ENCODE measurements around the gene AUTS2.
"Not testable (repeated sequence)": the region's sequence is repeated elsewhere in the genome, so short reads cannot be mapped to it uniquely, and the experiment has no call there.

AUTS2 gene

DNA sequence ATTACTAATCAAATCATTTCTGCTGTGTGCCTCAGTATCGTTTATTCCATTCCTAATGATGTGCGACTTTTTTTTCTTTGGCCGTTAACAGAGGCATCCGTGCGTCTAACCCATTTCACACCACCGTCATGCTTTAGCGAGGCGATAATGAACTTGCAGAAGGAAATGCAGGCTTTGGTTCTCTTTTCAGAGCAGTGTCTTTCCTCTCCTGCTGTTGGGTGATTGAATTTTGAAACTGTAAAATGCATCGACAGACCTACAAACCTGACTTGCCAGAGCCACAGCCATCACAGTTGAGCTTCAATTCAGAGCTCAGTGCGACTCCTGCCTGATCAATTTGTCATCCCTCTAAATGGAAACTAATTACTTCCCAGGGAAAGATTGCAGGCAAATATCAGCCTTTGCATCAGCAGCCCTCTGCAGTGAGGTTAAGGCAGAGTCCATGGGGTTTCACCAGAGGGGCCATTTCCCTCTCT is 1047.6 kb downstream of the AUTS2 start:
- no peak for TF ChIP-seq GABPA (IDR thresholded peaks at IDR 0.05; ENCODE audit: low read depth)
- TF ChIP-seq, protein P1, sequence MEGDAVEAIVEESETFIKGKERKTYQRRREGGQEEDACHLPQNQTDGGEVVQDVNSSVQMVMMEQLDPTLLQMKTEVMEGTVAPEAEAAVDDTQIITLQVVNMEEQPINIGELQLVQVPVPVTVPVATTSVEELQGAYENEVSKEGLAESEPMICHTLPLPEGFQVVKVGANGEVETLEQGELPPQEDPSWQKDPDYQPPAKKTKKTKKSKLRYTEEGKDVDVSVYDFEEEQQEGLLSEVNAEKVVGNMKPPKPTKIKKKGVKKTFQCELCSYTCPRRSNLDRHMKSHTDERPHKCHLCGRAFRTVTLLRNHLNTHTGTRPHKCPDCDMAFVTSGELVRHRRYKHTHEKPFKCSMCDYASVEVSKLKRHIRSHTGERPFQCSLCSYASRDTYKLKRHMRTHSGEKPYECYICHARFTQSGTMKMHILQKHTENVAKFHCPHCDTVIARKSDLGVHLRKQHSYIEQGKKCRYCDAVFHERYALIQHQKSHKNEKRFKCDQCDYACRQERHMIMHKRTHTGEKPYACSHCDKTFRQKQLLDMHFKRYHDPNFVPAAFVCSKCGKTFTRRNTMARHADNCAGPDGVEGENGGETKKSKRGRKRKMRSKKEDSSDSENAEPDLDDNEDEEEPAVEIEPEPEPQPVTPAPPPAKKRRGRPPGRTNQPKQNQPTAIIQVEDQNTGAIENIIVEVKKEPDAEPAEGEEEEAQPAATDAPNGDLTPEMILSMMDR (IDR thresholded peaks at IDR 0.05; ENCODE audit: insufficient read depth, low read length), result no peak
- TF ChIP-seq SPI1 (IDR thresholded peaks at IDR 0.05; ENCODE audit: borderline replicate concordance, low read depth), result no peak
- no peak for TF ChIP-seq POLR2AphosphoS5 (IDR thresholded peaks at IDR 0.05; ENCODE audit: low read depth)
- TF ChIP-seq, protein P2, sequence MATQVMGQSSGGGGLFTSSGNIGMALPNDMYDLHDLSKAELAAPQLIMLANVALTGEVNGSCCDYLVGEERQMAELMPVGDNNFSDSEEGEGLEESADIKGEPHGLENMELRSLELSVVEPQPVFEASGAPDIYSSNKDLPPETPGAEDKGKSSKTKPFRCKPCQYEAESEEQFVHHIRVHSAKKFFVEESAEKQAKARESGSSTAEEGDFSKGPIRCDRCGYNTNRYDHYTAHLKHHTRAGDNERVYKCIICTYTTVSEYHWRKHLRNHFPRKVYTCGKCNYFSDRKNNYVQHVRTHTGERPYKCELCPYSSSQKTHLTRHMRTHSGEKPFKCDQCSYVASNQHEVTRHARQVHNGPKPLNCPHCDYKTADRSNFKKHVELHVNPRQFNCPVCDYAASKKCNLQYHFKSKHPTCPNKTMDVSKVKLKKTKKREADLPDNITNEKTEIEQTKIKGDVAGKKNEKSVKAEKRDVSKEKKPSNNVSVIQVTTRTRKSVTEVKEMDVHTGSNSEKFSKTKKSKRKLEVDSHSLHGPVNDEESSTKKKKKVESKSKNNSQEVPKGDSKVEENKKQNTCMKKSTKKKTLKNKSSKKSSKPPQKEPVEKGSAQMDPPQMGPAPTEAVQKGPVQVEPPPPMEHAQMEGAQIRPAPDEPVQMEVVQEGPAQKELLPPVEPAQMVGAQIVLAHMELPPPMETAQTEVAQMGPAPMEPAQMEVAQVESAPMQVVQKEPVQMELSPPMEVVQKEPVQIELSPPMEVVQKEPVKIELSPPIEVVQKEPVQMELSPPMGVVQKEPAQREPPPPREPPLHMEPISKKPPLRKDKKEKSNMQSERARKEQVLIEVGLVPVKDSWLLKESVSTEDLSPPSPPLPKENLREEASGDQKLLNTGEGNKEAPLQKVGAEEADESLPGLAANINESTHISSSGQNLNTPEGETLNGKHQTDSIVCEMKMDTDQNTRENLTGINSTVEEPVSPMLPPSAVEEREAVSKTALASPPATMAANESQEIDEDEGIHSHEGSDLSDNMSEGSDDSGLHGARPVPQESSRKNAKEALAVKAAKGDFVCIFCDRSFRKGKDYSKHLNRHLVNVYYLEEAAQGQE (IDR thresholded peaks at IDR 0.05; ENCODE audit: insufficient replicate concordance, low read depth), result no peak
- no peak overlapping the region for H3K27ac ChIP-seq (replicated peaks)
- H3K4me3 ChIP-seq (replicated peaks; ENCODE audit: insufficient read depth, low read length), result no peak overlapping the region
- no peak for DNase-seq (ENCODE audit: low read depth in 1 of 2, low spot score in 1 of 2)
- no peaks in the 10 kb centered on the region for H3K27me3 ChIP-seq (ENCODE audit: insufficient read depth, poor library complexity, severe bottlenecking)

DNA sequence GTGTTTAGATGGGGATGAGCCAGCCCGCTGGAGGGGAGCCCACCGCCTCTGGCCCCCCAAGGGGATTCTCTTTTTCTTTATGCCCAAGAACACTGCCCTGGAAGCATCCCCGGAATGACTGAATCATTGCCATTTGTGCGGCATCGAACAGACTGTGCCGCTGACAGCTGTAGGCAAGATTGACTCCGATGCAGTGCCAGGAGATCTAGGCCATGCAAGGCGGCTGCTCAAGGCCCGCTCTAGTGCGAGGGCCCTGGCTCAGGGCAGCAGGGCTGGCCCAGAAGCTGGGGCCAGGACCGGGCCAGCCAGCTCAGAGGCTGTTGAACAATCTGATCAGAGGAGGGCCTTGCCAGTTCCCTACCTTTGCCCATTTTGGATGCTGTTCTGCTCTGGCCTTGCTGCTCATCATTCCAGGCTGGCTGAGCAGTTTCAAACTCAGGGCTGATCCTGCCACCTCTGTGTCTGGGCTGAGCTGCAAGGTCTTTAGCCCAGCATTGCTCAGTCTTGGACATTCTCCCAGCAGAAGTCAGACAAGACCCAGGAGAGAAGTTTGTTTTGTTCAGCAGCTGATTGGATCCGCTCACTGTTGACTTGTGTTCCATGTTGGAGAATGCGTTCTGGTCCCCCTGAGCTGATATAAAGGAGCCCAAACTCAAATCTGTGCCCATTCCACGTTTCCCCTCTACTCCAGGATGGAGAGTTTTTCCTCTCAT is 1048.4 kb downstream of the AUTS2 start:
- Histone ChIP-seq H3K4me3 (replicated peaks; ENCODE audit: insufficient read depth, low read length) (no peak overlapping the region), H3K27me3 (ENCODE audit: insufficient read depth, poor library complexity, severe bottlenecking) (no peaks in the 10 kb centered on the region), H3K27ac (replicated peaks) (no peak overlapping the region)
- TF ChIP-seq GABPA (IDR thresholded peaks at IDR 0.05; ENCODE audit: low read depth) (no peak), POLR2AphosphoS5 (IDR thresholded peaks at IDR 0.05; ENCODE audit: low read depth) (no peak), SPI1 (IDR thresholded peaks at IDR 0.05; ENCODE audit: borderline replicate concordance, low read depth) (no peak)
- TF ChIP-seq, protein P2 (IDR thresholded peaks at IDR 0.05; ENCODE audit: insufficient replicate concordance, low read depth), result no peak
- TF ChIP-seq, protein P1 (IDR thresholded peaks at IDR 0.05; ENCODE audit: insufficient read depth, low read length), result no peak
- DNase-seq (ENCODE audit: low read depth in 1 of 2, low spot score in 1 of 2), result no peak

GRCh38 chr7:70647801-70648498 is 1049.7 kb downstream of the AUTS2 start:
- no peak overlapping the region for H3K27ac ChIP-seq (replicated peaks)
- no peaks in the 10 kb centered on the region for H3K27me3 ChIP-seq (ENCODE audit: insufficient read depth, poor library complexity, severe bottlenecking)
- TF ChIP-seq, protein P2 (IDR thresholded peaks at IDR 0.05; ENCODE audit: insufficient replicate concordance, low read depth), result no peak
- no peak for TF ChIP-seq GABPA (IDR thresholded peaks at IDR 0.05; ENCODE audit: low read depth)
- no peak overlapping the region for H3K4me3 ChIP-seq (replicated peaks; ENCODE audit: insufficient read depth, low read length)
- no peak for DNase-seq (ENCODE audit: low read depth in 1 of 2, low spot score in 1 of 2)

DNA sequence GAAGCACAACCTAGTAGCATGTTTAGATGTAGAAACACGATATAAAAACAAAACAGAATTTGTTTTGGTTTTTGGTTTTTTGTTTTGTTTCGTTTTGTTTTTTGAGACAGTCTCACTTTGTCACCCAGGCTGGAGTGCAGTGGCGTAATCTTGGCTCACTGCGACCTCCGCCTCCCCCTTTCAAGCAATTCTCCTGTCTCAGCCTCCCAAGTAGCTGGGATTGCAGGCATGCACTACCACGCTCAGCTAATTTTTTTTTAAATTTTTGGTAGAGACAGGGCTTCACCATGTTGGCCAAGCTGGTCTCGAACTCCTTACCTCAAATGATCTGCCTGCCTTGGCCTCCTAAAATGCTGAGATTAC is 1050.2 kb downstream of the AUTS2 start:
- H3K4me3 ChIP-seq (replicated peaks; ENCODE audit: insufficient read depth, low read length); DNase-seq (ENCODE audit: low read depth in 1 of 2, low spot score in 1 of 2); H3K27ac ChIP-seq (replicated peaks): not testable (repeated sequence)

More for the DNA sequence above, 1050.2 kb downstream of the AUTS2 start:
- H3K27me3 ChIP-seq (ENCODE audit: insufficient read depth, poor library complexity, severe bottlenecking), result not testable (repeated sequence)

All from HL-60 (cell line).